ENCODE results near the gene PARD6A.

The PARD6A gene

GRCh38 chr16:67666559-67667452 lies 6.0 kb downstream of the PARD6A start, which contains the start of the genes C16orf86 and ENKD1:
Gene C16orf86 (plus strand): TSS chr16:67666814. CDS start chr16:67666971, 157 bp downstream.
Gene ENKD1 (minus strand): TSS chr16:67666750. CDS start chr16:67666442, 308 bp downstream.
- DNase-seq (ENCODE audit: low read depth), result peak; percentile 90
- no peak for TF ChIP-seq CTCF (IDR thresholded peaks at IDR 0.05; ENCODE audit: insufficient read depth, low read depth, low read length, missing control alignments)

GRCh38 chr16:67667453-67667816 lies 6.7 kb downstream of the PARD6A start:
- peak overlapping the region; percentile 69 for H3K4me3 ChIP-seq (ENCODE audit: low read depth, low read length)
- TF ChIP-seq CTCF (IDR thresholded peaks at IDR 0.05; ENCODE audit: insufficient read depth, low read depth, low read length, missing control alignments), result no peak
- no peak for DNase-seq (ENCODE audit: low read depth)

More at GRCh38 chr16:67666559-67667452, 6.0 kb downstream of the PARD6A start, which contains the start of the genes C16orf86 and ENKD1:
- peak within 1 kb of the TSS; percentile 69 for H3K4me3 ChIP-seq (ENCODE audit: low read depth, low read length)

- peak; percentile 89 for TF ChIP-seq CTCF (IDR thresholded peaks at IDR 0.05; ENCODE audit: insufficient read depth, low read depth, low read length, missing control alignments)
- H3K4me3 ChIP-seq (ENCODE audit: low read depth, low read length), result peak overlapping the region; percentile 69; the same call in 1 of the 2 replicates
- peak; percentile 95 for DNase-seq (ENCODE audit: low read depth)
These were observed 7.2 kb downstream of the PARD6A start for GRCh38 chr16:67667817-67668494.

- no peak for DNase-seq (ENCODE audit: low read depth)
- peak; percentile 38 for TF ChIP-seq CTCF (IDR thresholded peaks at IDR 0.05; ENCODE audit: insufficient read depth, low read depth, low read length, missing control alignments)
- H3K4me3 ChIP-seq (ENCODE audit: low read depth, low read length), result no peak overlapping the region
These were observed 7.9 kb downstream of the PARD6A start for GRCh38 chr16:67668495-67669157.

- no peak for TF ChIP-seq CTCF (IDR thresholded peaks at IDR 0.05; ENCODE audit: insufficient read depth, low read depth, low read length, missing control alignments)
- DNase-seq (ENCODE audit: low read depth), result no peak
- no peak overlapping the region for H3K4me3 ChIP-seq (ENCODE audit: low read depth, low read length)
These were observed 8.8 kb downstream of the PARD6A start for GRCh38 chr16:67669499-67670101.

GRCh38 chr16:67672306-67672705 lies 11.5 kb downstream of the PARD6A start:
- no peak for DNase-seq (ENCODE audit: low read depth)
- TF ChIP-seq CTCF (IDR thresholded peaks at IDR 0.05; ENCODE audit: insufficient read depth, low read depth, low read length, missing control alignments), result no peak
- no peak overlapping the region for H3K4me3 ChIP-seq (ENCODE audit: low read depth, low read length)

Data from GM12865 (cell line).